Ovary (tissue), 3 donors: ENCODE results near the gene DNAJC3.

ENCODE experiments used
- POLR2A ChIP-seq: fragments of 450-650 bp; IDR thresholded peaks from one replicate; pipeline ENCODE4 v1.6.1; 2017; ENCODE audit warnings: antibody characterized with exemption, mild to moderate bottlenecking, moderate library complexity
- TF ChIP-seq, protein P1 (sequence below), 3 donors: fragments of 450-650 bp in 2 of 3; fragments of 200-600 bp in 1 of 3; IDR thresholded peaks; one replicate each; pipeline versions ENCODE4 v1.5.1 to v1.8.0; 2016 to 2022; ENCODE audit warnings: antibody characterized with exemption in 3 of 3, mild to moderate bottlenecking in 1 of 3
- donor health status: DM: no; HTN: no; CAD: no.

DNA sequence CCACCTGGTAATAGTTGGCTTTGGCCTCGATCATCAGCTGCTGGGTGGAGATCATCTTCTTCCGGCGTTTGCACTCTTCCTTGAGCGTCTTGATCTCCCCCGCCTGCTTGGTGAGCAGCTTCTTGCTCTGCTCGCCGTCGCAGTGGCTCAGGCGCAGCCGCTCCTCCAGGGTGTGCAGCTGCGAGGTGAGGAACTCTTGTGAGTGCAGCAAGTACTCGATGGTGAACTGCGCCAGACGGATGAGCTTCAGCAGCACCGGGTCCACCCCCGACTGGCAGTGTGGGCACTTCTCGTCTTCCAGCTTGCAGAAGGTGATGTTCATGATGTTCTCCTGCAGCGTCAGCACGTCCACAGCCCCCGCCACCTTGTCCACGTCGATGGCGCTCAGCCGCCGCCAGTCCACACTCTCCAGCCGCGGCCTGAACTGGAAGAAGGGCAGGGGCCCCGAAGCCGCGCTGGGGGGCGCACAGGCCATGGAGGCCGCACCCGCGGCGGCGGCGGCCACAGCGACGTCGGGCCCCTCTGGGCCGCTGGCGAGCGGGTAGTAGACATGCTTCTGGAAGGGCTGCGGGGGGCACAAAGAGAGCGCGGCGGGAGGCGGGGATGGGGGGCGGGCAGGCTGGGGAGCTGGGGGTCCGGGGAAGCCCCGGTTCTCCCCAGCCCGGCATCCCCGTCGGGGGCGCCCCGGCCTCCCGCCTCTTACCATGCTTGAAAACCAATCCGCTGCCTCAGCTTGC lies 35.5 kb upstream of the DNAJC3 start:
- TF ChIP-seq, protein P1, sequence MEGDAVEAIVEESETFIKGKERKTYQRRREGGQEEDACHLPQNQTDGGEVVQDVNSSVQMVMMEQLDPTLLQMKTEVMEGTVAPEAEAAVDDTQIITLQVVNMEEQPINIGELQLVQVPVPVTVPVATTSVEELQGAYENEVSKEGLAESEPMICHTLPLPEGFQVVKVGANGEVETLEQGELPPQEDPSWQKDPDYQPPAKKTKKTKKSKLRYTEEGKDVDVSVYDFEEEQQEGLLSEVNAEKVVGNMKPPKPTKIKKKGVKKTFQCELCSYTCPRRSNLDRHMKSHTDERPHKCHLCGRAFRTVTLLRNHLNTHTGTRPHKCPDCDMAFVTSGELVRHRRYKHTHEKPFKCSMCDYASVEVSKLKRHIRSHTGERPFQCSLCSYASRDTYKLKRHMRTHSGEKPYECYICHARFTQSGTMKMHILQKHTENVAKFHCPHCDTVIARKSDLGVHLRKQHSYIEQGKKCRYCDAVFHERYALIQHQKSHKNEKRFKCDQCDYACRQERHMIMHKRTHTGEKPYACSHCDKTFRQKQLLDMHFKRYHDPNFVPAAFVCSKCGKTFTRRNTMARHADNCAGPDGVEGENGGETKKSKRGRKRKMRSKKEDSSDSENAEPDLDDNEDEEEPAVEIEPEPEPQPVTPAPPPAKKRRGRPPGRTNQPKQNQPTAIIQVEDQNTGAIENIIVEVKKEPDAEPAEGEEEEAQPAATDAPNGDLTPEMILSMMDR (IDR thresholded peaks at IDR 0.05), result no peak
- TF ChIP-seq POLR2A, result no peak
